Peyer's patch (tissue), 4 donors: ENCODE measurements around the gene ELF1. TPM values are rescaled to one million over a fixed set of nuclear protein-coding genes. Genes with fewer than 3 reads are reported as not detected.

Experiments used
- DNase-seq, 3 donors: peaks; one replicate each; pipeline ENCODE4 v3.0.0-alpha.2; 2017 to 2019
- H3K27ac ChIP-seq, 4 donors: fragments of 200-600 bp; sonication (generic); one replicate each; pipeline ENCODE4 v1.5.1; 2016 to 2019
- H3K27me3 ChIP-seq, 2 donors: fragments of 200-600 bp; sonication (generic); one replicate each; pipeline ENCODE4 v1.5.1; 2019
- H3K36me3 ChIP-seq, 3 donors: fragments of 200-600 bp; sonication (generic); one replicate each; pipeline ENCODE4 v1.5.1; 2016 to 2019
- H3K4me1 ChIP-seq, 4 donors: fragments of 200-600 bp; sonication (generic); one replicate each; pipeline ENCODE4 v1.5.1; 2016 to 2019
- H3K4me3 ChIP-seq, 4 donors: fragments of 200-600 bp; sonication (generic); 1 replicate in 3 of 4; 2 replicates in 1 of 4; pipeline ENCODE4 v1.5.1; 2016 to 2019; ENCODE audit warnings: mild to moderate bottlenecking in 1 of 4
- H3K9me3 ChIP-seq, 4 donors: fragments of 200-600 bp; sonication (generic); one replicate each; pipeline ENCODE4 v1.5.1; 2016 to 2019; ENCODE audit warnings: mild to moderate bottlenecking in 1 of 4
- POLR2A ChIP-seq, 2 donors: fragments of 450-650 bp; IDR thresholded peaks; one replicate each; pipeline ENCODE4 v1.5.1; 2017; ENCODE audit warnings: antibody characterized with exemption in 2 of 2, mild to moderate bottlenecking in 2 of 2, moderate library complexity in 2 of 2
- total RNA-seq, 4 donors: library from RNA; depleted of rRNA; stranded (reverse); fragments of >200 nt; gene quantifications; one replicate each; pipeline ENCODE4 v1.1.0, GENCODE V29; 2016
- TF ChIP-seq, protein P1 (sequence below), 6 experiments: fragments of 450-650 bp in 4 of 6; fragments of 200-600 bp in 2 of 6; sonication (generic) in 1 of 6; IDR thresholded peaks; one replicate each; pipeline ENCODE4 v1.5.1; 2017 to 2019; ENCODE audit warnings: antibody characterized with exemption in 6 of 6, mild to moderate bottlenecking in 3 of 6, moderate library complexity in 1 of 6

ELF1 gene
- total RNA-seq, 4 donors from 2014 or later, result 77.7 to 145 (median 106) TPM

GRCh38 chr13:40994581-40995230, 24.4 kb downstream of the ELF1 start:
- Histone ChIP-seq H3K27ac (peak overlapping the region in 3 of 4 donors; percentile 10 to 66 (median 59)), H3K4me1 (peaks cover 0 to 43% (median 10%) of the 10 kb centered on the region in 4 donors), H3K4me3 (peak overlapping the region in 1 of 4 donors; percentile 18), H3K9me3 (no peaks in the 10 kb centered on the region), H3K27me3 (no peaks in the 10 kb centered on the region), H3K36me3 (peaks cover 0 to 9% (median 0%) of the 10 kb centered on the region in 3 donors)
- no peak for DNase-seq
- TF ChIP-seq POLR2A (IDR thresholded peaks at IDR 0.05), result no peak
- TF ChIP-seq, protein P1, sequence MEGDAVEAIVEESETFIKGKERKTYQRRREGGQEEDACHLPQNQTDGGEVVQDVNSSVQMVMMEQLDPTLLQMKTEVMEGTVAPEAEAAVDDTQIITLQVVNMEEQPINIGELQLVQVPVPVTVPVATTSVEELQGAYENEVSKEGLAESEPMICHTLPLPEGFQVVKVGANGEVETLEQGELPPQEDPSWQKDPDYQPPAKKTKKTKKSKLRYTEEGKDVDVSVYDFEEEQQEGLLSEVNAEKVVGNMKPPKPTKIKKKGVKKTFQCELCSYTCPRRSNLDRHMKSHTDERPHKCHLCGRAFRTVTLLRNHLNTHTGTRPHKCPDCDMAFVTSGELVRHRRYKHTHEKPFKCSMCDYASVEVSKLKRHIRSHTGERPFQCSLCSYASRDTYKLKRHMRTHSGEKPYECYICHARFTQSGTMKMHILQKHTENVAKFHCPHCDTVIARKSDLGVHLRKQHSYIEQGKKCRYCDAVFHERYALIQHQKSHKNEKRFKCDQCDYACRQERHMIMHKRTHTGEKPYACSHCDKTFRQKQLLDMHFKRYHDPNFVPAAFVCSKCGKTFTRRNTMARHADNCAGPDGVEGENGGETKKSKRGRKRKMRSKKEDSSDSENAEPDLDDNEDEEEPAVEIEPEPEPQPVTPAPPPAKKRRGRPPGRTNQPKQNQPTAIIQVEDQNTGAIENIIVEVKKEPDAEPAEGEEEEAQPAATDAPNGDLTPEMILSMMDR (IDR thresholded peaks at IDR 0.05), result no peak

DNA sequence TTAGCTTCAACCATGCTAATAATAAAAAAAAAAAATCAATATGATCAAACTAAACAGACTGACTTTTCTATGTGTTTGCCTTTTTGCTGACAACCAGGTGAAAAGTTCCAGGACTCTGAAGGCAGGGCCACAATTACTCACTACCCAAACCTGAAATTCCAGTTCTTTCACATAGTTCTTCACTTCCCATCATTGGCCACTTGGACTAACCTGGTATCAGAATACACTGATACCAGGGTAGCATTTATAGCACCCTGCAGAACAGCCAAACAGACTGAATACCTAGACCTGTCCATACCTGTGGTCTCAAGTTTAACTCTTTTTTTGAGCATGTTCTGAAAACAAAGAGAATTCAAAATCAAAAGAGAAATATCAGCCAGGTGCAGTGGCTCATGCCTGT, 25.1 kb downstream of the ELF1 start:
- no peaks in the 10 kb centered on the region for H3K27me3 ChIP-seq
- no peak overlapping the region for H3K4me3 ChIP-seq
- peak overlapping the region; percentile 11 to 66 (median 38) for H3K27ac ChIP-seq
- peaks cover 0 to 39% (median 10%) of the 10 kb centered on the region in 4 donors for H3K4me1 ChIP-seq
- DNase-seq, result no peak
- TF ChIP-seq, protein P1 (IDR thresholded peaks at IDR 0.05), result peak in 3 of 6 experiments; percentile 55 to 73 (median 62)
- TF ChIP-seq POLR2A (IDR thresholded peaks at IDR 0.05), result no peak
- H3K9me3 ChIP-seq, result no peaks in the 10 kb centered on the region
- peaks cover 0 to 9% (median 0%) of the 10 kb centered on the region in 3 donors for H3K36me3 ChIP-seq

- no peak overlapping the region for H3K4me3 ChIP-seq
- no peak for TF ChIP-seq POLR2A (IDR thresholded peaks at IDR 0.05)
- TF ChIP-seq, protein P1 (IDR thresholded peaks at IDR 0.05), result peak in 1 of 6 experiments; percentile 17
- peak overlapping the region; percentile 11 to 66 (median 38) for H3K27ac ChIP-seq
- H3K27me3 ChIP-seq, result no peaks in the 10 kb centered on the region
- no peak for DNase-seq
- H3K4me1 ChIP-seq, result peaks cover 0 to 36% (median 10%) of the 10 kb centered on the region in 4 donors
- H3K9me3 ChIP-seq, result no peaks in the 10 kb centered on the region
- peaks cover 0 to 9% (median 0%) of the 10 kb centered on the region in 3 donors for H3K36me3 ChIP-seq
Measured at GRCh38 chr13:40992678-40993518, 26.2 kb downstream of the ELF1 start.

- Histone ChIP-seq H3K4me1 (peaks cover 0 to 33% (median 11%) of the 10 kb centered on the region in 4 donors), H3K36me3 (no peaks in the 10 kb centered on the region), H3K27me3 (no peaks in the 10 kb centered on the region), H3K27ac (no peak overlapping the region), H3K9me3 (no peaks in the 10 kb centered on the region), H3K4me3 (no peak overlapping the region)
- TF ChIP-seq, protein P1 (IDR thresholded peaks at IDR 0.05), result no peak
- TF ChIP-seq POLR2A (IDR thresholded peaks at IDR 0.05), result no peak
- DNase-seq, result no peak
Measured at GRCh38 chr13:40987606-40988280, 31.4 kb downstream of the ELF1 start.

DNA sequence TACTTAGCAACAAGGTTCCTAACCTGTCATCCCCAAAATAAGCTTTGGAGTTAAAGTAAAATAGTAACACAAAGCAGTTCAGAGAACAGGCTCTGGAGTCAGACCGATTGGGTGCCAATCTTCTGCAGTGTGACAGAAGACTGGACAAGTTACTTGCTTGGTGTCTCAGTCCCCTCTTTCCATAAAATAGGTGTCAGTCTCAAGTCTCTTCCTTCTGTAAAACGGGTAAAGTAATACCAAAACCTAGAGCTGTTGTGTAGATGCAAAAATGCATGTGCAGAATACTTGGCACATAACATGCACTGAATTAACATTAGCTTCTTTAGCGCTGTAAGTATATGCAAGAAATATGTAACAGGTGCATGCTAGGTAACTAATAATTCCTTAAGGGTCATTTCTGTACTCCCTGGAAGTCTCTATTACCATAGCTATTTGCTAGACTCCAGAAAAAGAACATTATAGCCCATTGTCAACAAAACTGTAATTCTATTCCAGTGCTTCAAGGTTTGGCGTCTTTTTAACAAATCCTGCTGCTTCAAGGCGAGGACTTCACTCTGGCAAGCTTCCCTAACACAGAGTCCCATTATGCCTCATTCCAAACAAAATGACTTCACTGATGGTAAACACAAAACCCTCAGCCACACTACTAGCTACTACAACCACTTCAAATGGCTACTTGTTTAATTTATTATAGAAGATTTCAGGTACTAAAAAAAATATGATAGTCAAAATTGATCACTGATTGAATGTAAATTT, 32.8 kb downstream of the ELF1 start:
- Histone ChIP-seq H3K9me3 (no peaks in the 10 kb centered on the region), H3K27ac (peak overlapping the region; percentile 74 to 83 (median 81)), H3K36me3 (peaks cover 0 to under 1% (median 0%) of the 10 kb centered on the region in 3 donors), H3K27me3 (no peaks in the 10 kb centered on the region), H3K4me3 (no peak overlapping the region), H3K4me1 (peaks cover 0 to 33% (median 11%) of the 10 kb centered on the region in 4 donors)
- TF ChIP-seq POLR2A (IDR thresholded peaks at IDR 0.05), result no peak
- TF ChIP-seq, protein P1 (IDR thresholded peaks at IDR 0.05), result no peak
- DNase-seq, result no peak
